Mucosa of rectum (tissue), 2 donors: ENCODE data around the gene TAOK1.

ENCODE experiments used
- H3K27ac ChIP-seq, 2 donors: one replicate each; pipeline ENCODE4 v1.7.0; 2013; ENCODE audit warnings: inconsistent platforms in 2 of 2, low read depth in 2 of 2, low read length in 2 of 2
- H3K27me3 ChIP-seq, 2 donors: one replicate each; pipeline ENCODE4 v1.7.0; 2013; ENCODE audit warnings: low read length in 2 of 2; ENCODE audit not compliant: control insufficient read depth in 2 of 2, insufficient read depth in 2 of 2
- H3K36me3 ChIP-seq, 2 donors: one replicate each; pipeline ENCODE4 v1.7.0; 2013; ENCODE audit warnings: low read length in 2 of 2; ENCODE audit not compliant: control insufficient read depth in 2 of 2, insufficient read depth in 2 of 2
- H3K4me1 ChIP-seq, 2 donors: one replicate each; pipeline ENCODE4 v1.7.0; 2013; ENCODE audit warnings: low read length in 2 of 2, mild to moderate bottlenecking in 1 of 2; ENCODE audit not compliant: control insufficient read depth in 2 of 2, insufficient read depth in 2 of 2
- H3K4me3 ChIP-seq, 2 donors: one replicate each; pipeline ENCODE4 v1.7.0; 2013; ENCODE audit warnings: low read length in 2 of 2
- H3K9ac ChIP-seq, 2 donors: one replicate each; pipeline ENCODE4 v1.7.0; 2013; ENCODE audit warnings: low read length in 2 of 2, low read depth in 1 of 2, mild to moderate bottlenecking in 1 of 2
- H3K9me3 ChIP-seq, 2 donors: one replicate each; pipeline ENCODE4 v1.7.0; 2013; ENCODE audit warnings: low read length in 2 of 2; ENCODE audit not compliant: control insufficient read depth in 2 of 2
- donor health status: healthy.
- donor health status: Normal muscosa, but diverticular disease.

Gene TAOK1

DNA sequence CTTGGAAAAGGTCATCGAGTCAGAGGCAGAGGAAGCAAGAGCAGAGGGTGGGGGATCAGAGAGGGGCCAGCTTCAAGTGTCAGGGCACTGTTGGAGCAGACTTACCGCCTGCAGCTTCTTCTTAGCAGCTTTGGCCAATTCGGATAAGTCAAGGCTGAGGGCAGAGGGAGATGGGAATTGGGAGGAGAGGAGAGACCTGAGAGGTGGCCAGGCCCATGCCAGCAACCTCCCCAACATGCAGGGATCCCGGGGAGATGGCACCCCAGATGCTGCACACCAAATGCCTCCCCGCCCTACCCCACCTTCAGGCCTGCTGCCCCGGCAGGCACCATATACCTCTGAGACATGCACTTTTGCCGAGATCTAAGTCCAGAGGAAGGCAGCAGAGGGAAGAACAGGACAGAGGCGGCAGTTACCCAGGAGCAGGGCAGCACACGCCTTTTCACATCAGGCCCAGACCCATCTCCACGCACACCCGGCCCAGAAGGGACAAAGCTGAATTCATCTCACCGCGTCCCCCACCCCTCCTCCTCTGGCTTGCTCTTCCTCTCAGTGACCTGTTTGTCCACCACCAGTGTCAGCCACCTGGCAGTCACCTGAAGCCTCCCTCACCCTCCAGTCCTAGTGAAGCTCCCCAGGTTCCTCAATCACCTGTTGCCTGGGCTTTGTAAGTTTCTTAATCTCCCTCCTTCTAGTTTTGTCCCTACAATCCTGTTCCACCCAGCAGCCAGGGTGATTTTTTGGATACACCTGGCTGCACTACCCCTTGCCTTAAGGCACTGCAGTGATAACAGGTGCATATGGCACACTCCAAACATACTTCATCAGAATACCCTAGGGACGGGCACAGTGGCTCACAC, 188.7 kb downstream of the TAOK1 start:
- Histone ChIP-seq H3K4me1 (peaks cover 7 to 19% of the 10 kb centered on the region in 2 donors), H3K9me3 (no peaks in the 10 kb centered on the region), H3K27ac (no peak overlapping the region), H3K36me3 (peaks cover 35 to 57% of the 10 kb centered on the region in 2 donors), H3K4me3 (no peak overlapping the region), H3K9ac (no peak overlapping the region), H3K27me3 (no peaks in the 10 kb centered on the region)

DNA sequence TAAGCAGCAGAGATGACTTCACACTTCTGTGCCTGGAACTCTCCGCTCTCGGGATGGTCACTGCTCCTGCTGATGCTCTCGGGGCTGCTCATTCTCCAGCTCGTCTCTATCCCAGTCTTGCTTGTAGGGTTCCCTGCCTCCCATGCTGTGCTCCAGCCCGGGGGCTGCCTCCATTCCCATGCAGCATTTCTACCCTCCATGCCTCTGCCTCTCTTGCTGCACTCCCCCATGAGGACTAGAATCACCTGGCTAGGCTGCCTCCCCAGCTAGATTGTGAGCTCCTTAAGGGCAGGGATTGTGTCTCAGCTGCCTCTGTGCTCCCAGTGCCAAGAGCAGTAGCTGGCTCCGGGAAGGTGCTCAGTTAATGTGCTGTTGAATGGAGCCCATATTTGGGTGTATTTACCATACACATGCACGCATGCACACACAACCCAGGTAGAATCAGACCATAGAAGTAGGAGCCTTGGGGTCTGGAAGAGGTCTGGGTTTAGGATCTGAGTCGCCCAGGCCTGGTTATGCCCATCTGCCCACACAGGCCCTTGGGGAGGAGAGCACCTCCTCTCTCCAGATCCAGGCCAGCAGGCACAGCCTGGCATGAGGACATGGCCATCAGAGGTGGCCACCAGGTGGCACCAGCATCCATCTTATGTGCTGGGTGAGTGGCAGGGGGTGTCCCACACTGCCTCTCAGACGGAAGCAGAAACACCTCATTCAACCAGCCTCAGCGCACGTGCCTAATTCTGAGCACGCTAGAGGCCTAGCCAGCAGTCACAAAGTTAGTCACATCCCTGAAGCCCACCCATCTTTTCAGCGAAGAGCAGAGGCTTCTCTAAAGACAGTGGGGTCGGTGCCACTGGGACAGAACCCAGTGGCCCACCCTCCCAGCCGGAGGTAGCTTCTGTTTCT, 190.0 kb downstream of the TAOK1 start:
- no peak overlapping the region for H3K9ac ChIP-seq

DNA sequence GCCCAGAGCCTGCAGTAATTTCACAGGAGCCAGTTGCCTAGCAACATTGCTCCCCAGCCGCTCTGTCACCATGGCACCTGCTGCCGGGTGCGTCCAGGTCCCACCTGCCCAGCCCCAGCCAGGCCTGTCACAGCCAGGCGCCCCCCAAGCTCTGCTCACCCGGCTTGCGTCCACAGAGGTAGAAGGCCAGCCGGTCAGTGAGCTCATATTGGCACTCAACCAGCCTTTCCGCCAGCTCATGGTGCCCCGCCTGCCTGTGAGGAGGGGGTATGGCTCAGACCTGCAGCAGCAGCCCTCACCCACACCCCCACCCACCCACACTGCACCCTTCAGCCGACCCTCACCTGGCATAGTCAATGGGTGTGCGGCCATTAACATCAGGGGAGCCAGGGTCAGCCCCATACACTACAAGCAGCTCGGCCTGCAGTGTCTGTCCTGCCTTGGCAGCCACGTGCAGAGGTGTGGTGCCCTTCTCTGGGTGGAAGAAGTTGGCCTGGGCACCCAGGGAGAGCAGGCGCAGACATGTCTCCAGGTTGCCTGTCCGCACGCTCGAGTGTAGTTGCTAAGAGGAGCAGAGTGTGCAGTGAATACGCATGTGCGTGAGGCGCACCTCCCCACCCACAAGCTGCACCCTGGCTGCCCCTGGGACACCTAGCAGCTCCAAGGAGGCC, 191.6 kb downstream of the TAOK1 start:
- no peaks in the 10 kb centered on the region for H3K27me3 ChIP-seq
- no peak overlapping the region for H3K27ac ChIP-seq
- peaks cover 23 to 38% of the 10 kb centered on the region in 2 donors for H3K36me3 ChIP-seq
- H3K9ac ChIP-seq = no peak overlapping the region
- no peak overlapping the region for H3K4me3 ChIP-seq
- peaks cover 6 to 9% of the 10 kb centered on the region in 2 donors for H3K4me1 ChIP-seq
- no peaks in the 10 kb centered on the region for H3K9me3 ChIP-seq

More for the DNA sequence above, 190.0 kb downstream of the TAOK1 start:
- Histone ChIP-seq H3K4me1 (peaks cover 4 to 8% of the 10 kb centered on the region in 2 donors), H3K27ac (no peak overlapping the region), H3K9me3 (no peaks in the 10 kb centered on the region), H3K27me3 (no peaks in the 10 kb centered on the region), H3K4me3 (no peak overlapping the region), H3K36me3 (peaks cover 35 to 54% of the 10 kb centered on the region in 2 donors)

DNA sequence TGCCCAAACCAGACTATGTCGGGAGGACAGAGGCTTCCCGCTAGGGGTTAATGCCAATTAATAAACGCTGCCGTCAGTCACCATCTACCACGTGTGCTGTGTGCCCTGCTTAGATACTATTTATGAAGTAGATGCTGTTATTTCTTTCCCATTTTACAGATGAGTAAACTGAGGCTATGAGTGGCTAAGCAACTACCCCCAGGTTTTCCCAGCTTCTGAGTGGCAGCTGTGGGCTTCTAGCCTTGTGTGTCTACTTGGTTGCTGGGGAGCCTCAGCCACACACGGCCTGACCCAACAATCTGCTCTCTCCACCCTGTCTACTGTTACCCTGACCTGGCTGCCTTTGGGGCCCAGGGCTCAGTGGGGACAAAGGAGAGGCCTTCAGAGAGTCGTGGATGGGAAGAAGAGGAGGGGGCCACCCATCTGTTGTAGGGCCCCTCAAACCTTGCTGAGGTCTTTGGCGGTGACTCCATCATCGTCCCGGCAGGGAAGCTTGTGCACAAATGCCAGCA, 192.1 kb downstream of the TAOK1 start:
- Histone ChIP-seq H3K36me3 (peaks cover 17 to 34% of the 10 kb centered on the region in 2 donors), H3K27me3 (no peaks in the 10 kb centered on the region), H3K27ac (no peak overlapping the region), H3K9me3 (no peaks in the 10 kb centered on the region), H3K4me1 (peaks cover 6 to 13% of the 10 kb centered on the region in 2 donors), H3K9ac (no peak overlapping the region), H3K4me3 (no peak overlapping the region)

DNA sequence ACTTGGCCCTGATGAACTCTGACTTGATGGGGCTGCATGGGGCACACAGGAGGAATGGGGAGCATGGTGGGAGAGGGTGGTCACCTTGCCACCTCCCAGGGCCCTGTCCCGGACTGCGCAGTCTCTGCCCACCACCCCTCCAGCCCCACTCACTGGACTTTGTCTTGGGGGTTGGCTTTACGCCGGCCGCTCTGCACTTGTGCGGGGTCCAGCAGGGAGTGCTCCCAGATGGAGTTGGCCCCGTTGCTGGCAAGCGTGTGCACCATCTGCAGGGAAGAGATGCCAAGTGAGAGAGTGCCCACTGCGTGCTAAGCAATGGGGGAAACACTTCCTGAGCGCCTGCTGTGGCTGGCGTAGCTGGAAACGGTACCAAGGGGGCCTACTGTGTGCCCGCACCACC, 192.6 kb downstream of the TAOK1 start:
- peaks cover 12 to 29% of the 10 kb centered on the region in 2 donors for H3K36me3 ChIP-seq
- no peak overlapping the region for H3K9ac ChIP-seq

DNA sequence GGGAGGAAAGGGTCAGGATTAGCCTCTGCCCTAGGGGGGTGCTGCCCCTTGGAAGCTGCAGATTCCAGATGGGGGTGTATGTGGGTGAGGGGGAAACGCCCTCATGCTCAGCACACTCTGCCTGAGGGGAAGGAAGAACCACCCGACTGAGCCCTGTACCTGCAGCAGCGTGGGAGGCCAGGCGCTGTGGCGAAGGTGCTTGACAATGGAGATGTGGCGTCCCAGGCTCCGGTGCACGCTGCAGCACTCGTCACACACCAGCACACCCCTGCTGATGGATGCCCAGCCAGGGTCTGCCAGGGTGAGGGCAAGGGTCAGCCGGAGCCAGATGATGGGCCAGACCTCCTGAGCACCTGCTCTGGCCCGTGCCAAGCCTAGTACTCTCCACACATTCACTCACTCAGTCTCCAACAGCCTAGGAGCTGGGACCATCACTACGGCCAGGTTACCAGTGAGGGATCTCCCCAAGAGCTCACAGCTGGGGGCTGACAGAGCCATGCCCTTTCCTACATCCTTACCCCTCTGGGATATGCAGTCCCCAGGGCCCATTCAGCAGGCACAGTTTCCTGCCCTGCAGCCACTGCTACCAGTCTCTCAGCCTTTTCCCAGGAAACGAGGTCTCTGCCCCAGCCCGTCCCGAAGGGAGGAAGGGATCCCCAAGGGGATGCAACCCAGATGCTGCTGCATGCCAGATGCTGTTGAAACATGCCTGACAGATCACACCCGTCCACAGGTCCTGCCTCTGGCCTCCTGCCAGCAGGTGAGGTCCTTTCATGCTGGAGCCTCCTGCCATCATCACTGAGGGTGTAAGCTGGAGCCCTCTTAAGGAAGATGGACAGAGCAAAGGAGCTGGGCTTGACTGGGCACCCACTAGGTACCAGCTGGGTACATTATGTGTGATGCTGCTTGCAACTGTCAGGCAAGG, 193.4 kb downstream of the TAOK1 start:
- Histone ChIP-seq H3K27ac (no peak overlapping the region), H3K27me3 (no peaks in the 10 kb centered on the region), H3K4me1 (peaks cover 16 to 25% of the 10 kb centered on the region in 2 donors), H3K36me3 (peaks cover 12 to 21% of the 10 kb centered on the region in 2 donors), H3K4me3 (no peak overlapping the region), H3K9me3 (no peaks in the 10 kb centered on the region), H3K9ac (no peak overlapping the region)

More for the DNA sequence above, 192.6 kb downstream of the TAOK1 start:
- no peak overlapping the region for H3K27ac ChIP-seq
- H3K9me3 ChIP-seq = no peaks in the 10 kb centered on the region
- no peaks in the 10 kb centered on the region for H3K27me3 ChIP-seq
- H3K4me3 ChIP-seq = no peak overlapping the region
- H3K4me1 ChIP-seq = peaks cover 9 to 17% of the 10 kb centered on the region in 2 donors

DNA sequence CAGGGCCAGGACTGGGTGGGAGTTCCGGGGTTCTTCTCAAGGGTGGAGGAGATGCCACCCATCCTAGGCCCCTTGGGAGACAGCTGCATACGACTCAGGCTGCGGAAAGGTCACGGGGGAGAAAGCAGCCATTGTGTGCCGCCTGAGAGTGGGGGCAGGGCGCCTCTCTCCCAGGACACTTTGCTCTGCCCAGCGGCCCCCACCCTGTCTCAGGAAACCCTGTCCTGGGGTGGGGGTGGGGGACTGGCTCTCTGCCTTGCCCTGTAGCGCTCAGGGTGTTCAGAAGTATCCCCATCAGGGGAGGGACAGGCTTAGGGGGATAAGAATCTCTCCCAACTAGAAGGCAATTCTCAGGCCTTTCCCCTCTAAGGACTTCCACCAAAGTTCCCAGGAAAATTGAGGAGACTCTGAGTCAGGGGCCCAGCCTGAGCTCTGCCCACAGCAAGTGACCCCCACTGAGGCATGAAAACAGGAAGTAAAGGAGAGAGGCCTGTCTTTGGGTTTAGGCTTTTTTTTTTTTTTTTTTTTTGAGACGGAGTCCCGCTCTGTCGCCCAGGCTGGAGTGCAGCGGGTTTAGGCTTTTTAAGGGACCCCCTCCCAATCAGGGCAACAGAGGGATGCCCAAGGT, 194.4 kb downstream of the TAOK1 start:
- peak overlapping the region in 1 of 2 donors; percentile 14 for H3K9ac ChIP-seq
- peak overlapping the region in 1 of 2 donors; percentile 22 for H3K27ac ChIP-seq
- H3K9me3 ChIP-seq = no peaks in the 10 kb centered on the region
- no peak overlapping the region for H3K4me3 ChIP-seq
- no peaks in the 10 kb centered on the region for H3K27me3 ChIP-seq
- peaks cover 12 to 20% of the 10 kb centered on the region in 2 donors for H3K36me3 ChIP-seq
- H3K4me1 ChIP-seq = peaks cover 16 to 27% of the 10 kb centered on the region in 2 donors

DNA sequence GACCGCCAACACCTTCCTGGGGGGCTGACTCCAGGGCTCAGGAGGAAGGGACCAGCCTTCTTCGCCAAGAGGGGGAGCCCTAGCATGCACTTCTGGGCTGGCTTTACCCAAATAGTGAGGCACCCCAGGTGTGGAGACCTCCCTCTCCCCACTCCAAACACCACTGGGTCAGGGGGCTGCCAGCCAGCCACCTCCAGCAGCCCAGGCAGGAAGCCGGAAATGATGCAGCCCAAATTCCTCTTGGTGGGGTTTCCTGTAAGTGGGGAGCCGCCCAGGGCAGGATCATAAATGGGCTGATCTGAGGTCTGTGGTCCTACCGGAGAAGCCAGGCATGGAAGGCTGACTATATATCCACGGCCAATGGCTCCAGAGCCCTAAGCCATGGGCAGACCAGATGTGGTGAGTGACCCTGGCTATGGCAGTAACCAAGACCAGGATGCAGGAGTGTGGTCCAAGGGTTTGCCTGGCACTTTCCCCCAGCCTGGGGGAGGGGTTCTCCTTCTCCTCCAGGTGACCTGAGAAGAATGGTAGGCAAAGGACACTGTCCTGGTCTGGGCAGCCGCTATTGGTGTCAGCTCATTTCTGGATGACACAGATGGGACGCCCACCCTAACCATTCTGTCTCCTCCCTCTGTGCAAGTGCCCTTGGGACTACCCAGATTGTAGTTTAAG, 195.1 kb downstream of the TAOK1 start:
- no peaks in the 10 kb centered on the region for H3K27me3 ChIP-seq
- no peak overlapping the region for H3K4me3 ChIP-seq
- H3K4me1 ChIP-seq = peaks cover 23 to 32% of the 10 kb centered on the region in 2 donors
- peak overlapping the region; percentile 10 to 43 for H3K27ac ChIP-seq
- no peak overlapping the region for H3K9ac ChIP-seq
- no peaks in the 10 kb centered on the region for H3K9me3 ChIP-seq
- H3K36me3 ChIP-seq = peaks cover 7 to 20% of the 10 kb centered on the region in 2 donors
